GM18517 (cell line): Measurements from ENCODE around the gene CLVS2.

Source experiments
- ATAC-seq: cut with Tn5 transposase; IDR thresholded peaks from one replicate; pipeline ENCODE4 v1.9.1; 2021; ENCODE audit warnings: mild to moderate bottlenecking, moderate library complexity; ENCODE audit not compliant: unreplicated experiment

CLVS2 gene

GRCh38 chr6:123118811-123119210 lies 122.8 kb downstream of the CLVS2 start:
- no peak for ATAC-seq
